GM19324 (cell line): ENCODE measurements around the gene SSTR5.

ENCODE experiments used
- ATAC-seq: cut with Tn5 transposase; IDR thresholded peaks from one replicate; pipeline ENCODE4 v1.9.1; 2021; ENCODE audit warnings: mild to moderate bottlenecking, moderate library complexity; ENCODE audit not compliant: unreplicated experiment, low FRiP score

The SSTR5 gene

DNA sequence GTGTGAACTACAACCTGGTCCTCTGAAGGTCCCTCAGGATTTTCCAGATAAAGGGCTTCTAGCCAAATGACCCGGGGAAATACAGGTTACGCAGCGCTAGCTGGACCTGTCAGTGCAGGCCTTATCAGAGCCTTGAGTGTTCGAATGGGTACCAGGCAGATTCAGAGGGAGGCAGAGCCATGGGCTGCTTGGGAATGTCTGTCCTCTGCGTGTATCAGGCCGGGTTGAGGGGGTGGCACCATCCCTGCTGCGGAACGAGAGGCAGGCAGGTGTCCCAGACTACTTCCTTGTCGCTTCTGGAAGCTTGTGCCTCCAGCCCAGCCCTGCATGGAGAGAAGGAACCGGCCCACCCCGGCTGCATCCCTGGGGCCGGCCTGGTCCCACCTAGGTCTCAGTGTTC, 33.6 kb upstream of the SSTR5 start:
- no peak for ATAC-seq

DNA sequence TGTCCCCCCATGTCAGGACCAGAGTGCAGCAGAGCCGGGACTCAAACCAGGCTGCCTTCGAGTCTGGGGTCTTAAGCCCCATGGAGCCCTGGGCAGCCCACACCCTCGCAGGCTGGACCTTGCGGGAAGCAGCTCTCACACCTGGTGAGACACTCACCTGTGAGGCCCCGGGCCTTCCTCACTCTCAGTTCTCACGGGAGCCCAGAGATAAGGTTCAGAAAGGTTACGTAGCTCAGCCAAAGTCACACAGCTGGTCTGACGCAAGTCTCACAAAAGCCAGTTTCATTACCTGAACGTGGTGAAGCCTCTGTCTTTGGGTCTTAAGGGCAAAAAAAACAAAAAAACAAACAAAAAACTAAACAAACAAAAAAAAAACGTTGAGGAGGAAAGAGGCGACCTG, 32.8 kb upstream of the SSTR5 start:
- no peak for ATAC-seq

DNA sequence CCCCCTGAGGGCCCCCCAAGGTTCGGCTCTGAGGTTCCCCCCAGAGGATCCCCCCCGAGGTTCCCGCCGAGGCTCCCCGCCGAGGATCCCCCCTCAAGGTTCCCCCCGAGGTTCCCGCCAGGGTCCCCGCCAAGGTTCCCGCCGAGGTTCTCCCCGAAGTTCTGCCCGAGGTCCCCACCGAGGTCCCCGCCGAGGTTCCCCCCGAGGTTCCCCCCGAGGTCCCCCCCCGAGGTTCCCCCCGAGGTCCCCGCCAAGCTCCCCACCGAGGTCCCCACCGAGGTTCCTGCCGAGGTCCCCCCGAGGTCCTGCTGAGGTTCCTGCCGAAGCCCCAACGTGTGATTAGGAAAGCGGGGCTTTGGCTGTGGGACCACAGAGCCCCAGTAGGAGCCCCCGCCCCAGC, 32.2 kb upstream of the SSTR5 start:
- ATAC-seq: no peak

DNA sequence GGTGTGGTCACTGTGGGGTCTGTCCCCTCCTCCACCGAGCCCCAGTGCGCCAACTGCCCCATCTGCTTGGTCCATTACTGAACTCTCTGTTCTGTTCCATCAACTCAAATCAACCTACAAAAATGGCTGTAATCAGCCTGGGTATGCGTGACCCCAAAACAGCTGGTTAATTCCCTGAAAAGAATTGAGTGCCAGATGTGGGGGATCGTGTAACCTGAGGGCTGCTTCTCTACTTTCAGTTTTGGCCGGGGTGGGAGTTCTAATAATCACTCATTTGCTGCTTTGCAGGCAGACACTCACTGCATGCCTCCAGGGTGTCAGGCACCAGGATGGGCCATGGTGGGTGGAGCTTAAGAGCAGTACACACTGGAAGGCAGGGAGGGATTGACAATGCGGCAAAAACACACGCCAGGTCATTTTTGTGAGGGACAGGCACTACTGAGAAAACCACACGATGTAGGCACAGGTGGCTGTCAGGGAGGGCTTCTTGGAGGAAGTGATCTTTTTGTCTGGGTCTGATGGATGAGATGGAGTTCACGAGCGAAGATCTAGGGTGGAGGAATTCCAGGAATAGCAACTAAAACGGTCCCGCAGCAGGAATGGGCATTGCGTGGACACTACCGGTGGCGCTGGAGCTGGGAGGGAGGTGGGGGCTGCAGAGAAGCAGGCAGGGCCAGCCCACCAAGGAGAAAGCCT, 30.4 kb upstream of the SSTR5 start:
- ATAC-seq: no peak

DNA sequence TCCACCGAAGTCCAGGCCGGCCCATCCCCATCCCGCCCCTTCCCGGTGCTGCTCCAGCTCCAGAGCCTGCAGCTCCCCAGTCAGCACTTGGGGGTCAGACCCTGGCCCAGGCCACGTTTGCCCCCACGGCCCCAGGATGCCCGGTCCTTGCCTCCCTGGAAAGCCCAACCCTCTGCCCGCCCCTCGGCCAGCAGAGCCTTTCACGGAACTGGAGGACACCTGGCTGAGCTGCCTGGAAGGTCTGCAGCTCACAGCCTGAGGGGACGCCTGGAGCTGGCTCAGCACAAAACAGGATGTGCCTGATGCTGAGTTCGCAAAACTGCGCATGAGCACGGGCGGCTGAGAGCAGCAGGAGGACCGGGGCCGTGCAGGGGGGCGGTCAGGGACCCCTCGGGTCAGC, 29.7 kb upstream of the SSTR5 start:
- no peak for ATAC-seq

DNA sequence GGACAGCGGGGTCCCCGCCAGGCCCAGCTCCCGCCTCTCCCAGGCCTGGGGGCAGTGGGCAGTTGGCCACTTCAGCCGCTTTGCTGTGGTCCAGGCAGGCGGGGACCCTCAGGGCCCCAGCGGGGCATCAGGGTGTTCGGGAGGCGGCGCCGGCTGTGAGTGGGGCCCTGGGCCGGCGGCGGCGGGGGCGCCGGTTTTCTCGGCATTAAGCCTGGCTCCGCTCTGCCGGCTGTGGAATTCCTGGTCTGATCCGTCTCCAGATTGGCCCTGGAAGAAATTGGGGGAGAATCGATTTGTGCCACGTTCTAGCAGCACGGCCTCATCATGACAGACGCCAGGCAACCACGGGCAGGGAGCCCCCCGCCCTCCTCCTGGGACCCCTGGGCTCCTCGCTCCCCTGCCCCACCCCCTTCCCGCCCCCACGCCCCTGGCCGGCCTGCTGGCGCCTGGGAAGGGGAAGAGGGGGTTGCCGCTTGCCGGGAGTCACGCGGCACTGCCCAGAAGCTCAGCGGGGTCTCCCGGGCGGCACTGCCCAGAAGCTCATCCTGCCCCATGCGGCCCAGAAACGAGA, 28.6 kb upstream of the SSTR5 start:
- no peak for ATAC-seq

DNA sequence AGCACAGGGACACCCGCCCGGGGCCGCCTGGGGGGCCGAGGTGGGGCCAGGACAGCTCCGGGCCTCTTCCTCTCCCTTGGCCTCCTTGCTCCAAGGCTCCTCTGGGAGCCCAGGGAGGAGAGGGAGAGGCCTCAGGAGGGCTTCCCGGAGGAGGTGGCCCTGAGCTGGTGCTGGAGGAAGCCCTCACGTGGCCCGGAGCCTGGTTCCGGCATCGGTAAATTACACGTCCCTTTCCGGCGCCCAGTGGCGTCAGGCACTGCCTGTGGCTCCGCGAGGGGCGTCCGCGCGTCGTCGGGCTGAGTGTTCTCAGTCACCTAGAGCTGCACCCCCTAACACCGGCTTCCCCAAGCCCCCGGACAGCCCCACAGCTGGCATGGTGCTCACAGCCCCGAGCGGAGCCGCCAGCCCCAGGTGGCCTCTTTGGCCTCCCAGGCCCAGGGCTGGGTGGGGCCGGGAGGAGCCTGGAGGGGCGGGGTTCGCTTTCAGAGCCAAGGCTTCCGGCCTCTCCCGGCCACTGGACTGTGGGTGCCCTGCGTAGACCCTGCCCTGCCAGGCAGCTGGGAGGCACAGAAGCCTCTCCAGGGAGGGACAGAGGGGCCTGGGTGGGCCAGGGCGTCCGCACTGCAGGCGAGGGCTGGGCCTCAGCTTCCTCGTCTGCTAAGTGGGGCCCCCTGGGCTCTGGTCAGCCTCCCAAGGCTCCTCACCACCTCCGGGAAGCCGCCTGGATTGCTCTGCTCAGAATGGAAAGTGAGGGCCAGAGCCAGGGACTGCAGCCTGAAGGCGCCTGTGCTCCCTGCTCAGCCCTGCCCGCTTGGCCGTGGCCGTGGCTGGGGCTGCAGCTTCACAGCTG, 27.9 kb upstream of the SSTR5 start:
- ATAC-seq: no peak

DNA sequence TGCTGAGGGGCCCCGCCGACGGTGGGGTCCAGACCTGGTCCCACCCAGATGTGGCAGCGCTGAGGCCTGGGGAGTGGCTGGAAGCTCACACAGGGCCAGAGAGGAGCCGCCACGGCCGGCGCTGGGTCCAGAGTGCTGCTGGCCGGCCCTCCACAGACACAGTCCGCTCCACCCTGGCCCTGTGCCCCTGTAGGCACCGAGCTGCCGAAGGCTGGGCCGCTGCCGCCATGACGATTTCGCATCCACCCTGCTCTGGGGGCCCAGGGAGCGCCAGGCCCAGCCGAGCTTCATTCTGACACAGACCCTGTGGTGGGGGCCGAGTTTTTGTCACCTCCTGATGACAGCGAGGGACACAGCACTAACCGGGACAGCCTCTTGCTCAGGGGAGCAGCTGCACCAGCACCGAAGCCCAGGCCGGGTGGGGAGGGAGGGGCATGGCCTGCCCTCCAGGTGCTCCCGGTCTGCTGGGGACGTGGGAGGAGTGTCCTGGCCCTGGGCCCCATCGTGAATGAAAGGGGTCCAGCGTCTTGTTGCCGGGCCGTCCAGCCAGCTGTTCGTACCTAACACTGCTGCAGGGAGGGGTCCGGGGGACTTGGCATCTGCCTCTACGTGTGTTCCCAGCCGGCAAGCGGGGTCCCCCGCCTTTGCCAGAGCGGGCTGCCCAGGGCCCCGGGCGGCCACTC, 27.1 kb upstream of the SSTR5 start:
- ATAC-seq: no peak

DNA sequence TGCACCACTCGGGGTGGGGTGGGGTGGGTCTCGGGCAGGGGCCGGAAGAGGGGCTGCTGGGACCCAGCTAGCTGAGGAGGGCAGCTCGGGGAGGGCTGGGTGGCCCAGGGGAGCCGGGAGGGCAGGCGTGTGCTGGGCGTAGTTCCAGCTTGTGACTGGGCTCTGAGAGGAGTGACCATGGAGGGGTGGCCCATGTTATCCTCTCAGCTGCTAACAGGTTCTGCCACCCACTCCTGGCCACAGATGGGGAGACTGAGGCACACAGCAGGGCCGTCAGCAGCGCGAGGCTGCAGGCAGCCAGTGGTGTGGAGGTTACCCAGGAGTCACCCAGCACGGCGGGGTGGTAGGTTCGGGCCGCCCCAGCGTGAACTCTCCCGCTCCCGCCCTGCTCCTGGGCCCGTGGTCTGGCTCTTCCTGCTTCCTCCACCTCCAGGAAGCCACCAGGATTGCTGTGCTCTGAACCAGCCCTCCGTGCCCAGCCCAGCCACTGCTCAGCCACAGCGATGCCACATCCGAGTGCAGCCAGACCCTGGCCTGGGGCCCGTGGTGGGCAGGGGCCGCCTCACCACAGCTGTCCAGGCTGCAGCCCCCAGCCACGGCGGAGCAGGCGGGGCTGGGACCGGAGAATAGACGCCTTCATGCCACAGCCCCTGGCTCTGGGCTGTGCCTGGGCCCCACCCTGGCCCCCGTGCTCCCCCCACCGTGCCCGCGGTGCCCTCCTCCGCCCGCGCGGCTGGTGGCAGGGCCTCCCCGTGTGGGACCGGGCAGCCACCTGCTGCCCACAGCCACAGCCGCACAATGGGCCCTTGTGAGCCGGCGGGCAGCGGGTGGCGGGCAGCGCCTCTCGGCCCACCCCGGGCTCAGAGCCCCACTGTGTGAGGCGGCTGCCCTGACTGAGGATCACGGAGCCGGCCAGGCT, 26.3 kb upstream of the SSTR5 start:
- no peak for ATAC-seq

DNA sequence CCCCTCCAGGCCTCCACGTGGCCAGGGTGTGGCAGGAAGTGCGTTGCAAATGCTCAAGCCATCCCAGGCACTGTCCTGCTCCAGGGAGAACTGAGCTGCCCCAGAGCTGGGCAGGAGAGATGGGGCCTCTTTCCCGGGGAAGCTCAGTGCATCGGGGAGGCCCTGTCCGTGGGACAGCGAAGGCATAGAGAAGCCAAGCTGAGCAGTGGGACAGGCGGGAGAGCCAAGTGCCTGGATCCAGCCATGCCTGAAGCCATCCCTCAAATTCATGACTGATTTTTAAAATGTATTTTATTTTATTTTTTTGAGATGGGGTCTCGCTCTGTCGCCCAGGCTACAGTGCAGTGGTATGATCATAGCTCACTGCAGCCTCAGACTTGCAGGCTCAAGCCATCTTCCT, 25.4 kb upstream of the SSTR5 start:
- ATAC-seq: no peak

DNA sequence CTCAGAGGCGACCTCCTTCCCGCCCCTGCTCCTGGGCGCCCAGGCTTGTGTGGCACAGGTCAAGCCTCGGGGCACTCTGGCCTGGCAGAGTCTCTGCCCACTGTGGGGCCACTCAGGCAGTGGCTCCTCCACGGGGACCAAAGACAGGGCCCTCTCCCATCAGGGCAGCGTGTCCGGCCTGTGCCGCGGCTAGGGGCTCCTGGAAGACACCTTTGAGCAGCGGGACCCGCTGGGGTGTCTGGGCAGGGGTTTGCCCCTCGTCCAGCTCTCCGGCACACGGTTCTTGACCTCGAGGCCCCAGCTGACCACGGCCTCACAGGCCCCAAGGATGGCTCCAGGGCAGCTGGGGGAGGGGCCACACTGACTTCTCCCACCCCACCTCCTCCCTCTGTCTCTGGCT, 24.7 kb upstream of the SSTR5 start:
- ATAC-seq: no peak

DNA sequence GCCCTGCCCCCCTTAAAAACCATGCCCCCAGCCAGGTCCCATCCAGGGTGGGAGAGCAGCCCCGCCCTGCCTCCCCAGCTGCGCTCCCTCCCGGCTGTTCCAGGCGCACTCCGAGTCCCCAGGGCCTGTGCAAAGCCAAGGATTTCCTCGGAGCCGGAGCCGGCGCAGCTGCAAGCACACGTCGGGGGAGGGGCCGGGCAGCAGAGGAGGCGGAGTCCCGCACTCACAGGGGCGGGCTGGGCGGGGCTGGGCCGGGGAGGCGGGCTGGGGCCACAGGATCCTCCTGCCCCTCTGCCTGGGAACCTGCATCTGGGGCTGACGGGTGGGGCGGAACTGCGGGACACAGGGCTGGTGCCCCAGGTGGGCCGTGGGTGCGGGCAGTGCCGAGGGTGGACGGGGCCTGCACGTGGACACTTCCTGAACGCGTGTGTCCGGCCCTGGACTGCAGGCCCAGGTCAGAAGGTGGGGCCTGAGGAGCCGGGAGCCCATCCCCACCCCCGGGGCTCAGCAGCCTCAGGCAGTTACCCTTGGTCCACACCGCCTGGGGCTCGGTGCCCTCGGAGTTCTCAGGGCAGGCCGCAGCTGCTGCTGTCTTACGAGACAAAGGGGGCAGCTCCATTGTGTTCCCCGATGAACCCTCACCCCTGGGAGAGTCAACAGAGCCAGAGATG, 24.0 kb upstream of the SSTR5 start:
- ATAC-seq: no peak

DNA sequence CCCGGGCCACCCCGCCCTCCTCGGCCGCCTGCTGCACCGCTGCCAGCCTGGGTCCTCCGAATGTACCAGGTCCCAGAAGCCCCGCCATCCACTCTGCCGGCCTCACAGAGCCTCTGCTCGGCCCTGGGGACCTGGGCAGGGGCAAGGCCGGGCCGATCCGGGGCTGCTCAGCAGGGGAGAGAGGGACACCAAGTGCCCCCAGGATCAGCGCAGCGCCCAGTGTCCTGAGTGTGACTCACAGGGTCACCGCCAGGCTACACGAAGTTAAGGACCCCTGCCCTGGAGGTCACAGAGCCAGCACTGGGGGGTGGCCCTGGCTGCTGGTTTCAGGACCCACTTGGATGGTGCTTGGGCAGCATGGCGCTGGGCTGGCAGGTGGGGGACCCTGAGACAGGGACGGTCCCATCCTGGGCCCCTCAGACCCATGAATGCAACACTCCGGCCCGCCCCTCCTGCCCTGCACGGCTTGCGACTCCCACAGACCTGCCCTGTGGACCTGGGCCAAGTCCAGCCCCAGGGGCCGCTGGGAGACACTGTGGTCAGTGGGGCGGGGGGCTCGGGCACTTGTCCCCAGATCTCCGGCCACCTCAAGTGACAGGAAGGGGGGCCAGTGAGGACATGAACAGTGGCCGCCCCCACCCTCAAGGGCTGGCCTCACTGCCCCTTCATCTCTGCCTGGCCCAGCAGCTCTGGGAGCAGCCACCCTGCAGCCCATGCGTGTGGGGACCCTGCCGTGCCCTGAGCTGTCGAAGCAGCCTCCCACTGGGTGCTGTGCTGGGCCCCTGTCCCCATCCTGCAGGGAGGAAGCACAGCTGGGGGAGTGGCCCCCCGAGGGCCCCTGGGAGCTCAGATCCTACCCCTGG, 23.2 kb upstream of the SSTR5 start:
- no peak for ATAC-seq

DNA sequence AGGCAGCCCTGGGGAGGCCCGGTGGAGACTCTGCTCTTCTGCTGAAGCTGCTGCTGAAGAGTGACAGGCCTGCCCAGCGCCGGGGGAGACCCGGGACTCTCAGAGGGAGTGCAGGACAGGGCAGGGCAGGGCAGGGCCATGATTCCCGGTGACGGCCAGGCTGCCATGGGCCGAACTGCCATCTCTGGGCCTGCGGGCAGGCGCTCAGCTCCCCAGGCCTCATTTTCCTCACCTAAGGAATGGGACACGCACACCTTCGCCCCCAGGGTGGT, 22.6 kb upstream of the SSTR5 start:
- ATAC-seq: no peak

DNA sequence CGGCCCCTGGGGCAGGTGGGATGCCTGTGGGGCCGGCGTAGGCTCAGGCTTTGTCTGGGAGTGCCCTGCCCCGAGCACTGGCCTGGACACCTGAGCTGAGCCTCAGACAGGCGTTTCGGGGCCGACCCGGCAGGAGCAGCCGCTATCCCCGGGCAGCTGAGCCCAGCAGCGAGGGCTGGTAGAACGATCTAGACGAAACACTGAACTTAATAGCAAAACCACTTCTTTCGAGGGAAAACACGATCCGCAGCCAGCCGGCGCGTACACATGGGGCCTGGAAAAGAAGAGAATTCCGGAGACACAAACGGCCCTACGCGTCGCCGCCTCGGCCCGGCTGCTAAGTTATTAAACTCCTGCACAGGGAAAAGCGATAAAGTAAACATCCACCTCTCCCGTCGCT, 22.0 kb upstream of the SSTR5 start:
- no peak for ATAC-seq

DNA sequence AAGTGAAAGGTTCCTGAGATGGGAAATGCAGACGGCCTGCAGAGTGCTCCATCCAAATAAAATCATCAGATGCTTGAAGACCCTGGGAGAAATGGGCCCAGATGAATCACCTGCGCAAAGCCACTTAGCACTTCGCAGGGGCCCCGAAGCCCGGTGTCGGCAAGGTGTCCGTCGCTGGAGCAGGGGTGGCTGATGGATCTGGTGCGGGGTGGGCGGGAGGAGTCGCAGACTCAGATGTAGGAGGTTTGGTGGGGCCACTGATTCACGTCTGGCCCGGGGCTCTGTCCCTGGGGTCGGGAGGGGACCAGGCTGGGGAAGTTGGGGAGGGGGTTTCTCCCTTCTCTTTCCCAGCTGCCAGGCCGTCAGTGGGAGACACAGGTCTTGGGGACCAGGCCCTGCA, 21.6 kb upstream of the SSTR5 start:
- no peak for ATAC-seq

DNA sequence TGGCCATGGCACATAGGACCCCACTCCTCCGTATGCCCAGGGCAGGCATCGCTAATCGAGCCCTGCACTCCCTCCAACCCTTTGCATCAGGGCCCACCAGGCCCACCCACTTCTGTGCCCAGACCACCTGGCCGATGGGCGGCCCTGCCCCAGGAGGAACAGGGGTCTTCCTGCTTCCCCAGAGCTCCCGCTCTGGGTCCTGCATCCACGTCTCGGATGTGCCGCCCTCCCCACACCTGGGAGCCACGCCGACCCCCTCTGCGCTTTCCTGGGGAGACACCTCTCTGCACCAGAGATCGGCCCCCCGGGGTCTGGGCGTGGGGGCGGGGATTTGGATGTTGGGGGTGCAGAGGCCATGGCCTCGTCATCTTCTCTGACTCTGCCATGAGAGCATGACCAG, 21.1 kb upstream of the SSTR5 start:
- no peak for ATAC-seq

DNA sequence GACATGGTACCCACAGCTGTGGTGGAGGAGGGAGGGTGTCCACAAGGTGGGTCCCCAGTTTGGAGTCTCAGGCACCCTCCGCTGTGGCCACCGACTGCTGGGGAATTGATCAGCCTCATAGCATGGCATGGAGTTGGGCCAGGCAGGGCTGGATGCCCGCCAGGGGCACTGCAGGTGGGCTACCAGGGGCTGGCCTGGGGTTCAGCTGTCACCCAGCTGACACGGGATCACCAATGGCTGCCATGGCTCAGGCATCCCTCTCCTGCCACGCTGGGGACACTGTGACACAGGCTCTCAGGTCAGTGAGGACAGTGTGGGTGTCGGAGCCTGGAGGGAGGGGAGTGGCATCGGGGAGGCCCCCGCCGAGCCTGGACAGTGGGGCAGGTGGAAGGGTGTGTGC, 19.8 kb upstream of the SSTR5 start:
- ATAC-seq: no peak

DNA sequence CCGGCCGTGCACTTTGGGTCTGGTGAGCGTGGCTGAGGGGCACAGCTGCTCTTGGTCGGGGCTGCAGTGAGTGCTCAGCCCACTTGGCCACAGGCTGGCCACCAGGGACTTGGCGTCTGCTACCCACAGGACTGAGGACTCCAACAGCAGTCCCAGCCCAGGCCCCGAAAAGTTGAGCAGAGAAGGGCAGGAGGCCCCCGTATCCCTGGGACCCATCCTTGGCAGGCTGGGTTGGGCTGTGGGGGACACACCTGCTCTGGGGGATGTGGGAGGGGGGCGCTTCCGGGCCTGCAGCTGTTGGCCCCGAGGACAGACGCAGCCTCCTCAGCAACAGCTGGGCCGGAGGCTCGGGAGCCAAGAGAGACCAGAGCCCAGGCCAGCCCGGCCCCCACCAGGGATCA, 19.4 kb upstream of the SSTR5 start:
- no peak for ATAC-seq
